Anterior cingulate cortex (tissue), 58 donors: ENCODE data around the gene HERC2.

Experiments
- DNase-seq, 58 donors: peaks; one replicate each; lab custom pipeline; 2025; lab: John Stamatoyannopoulos, UW

Gene HERC2

GRCh38 chr15:28103831-28104230 lies 218.1 kb downstream of the HERC2 start:
- DNase-seq: no peak

- no peak for DNase-seq
Observed at GRCh38 chr15:28101983-28102441, 220.0 kb downstream of the HERC2 start.

- no peak for DNase-seq
Observed at GRCh38 chr15:28101201-28101600, 220.8 kb downstream of the HERC2 start.

GRCh38 chr15:28100516-28101195 lies 221.3 kb downstream of the HERC2 start:
- no peak for DNase-seq

- no peak for DNase-seq
Observed at GRCh38 chr15:28099555-28100140, 222.3 kb downstream of the HERC2 start.

GRCh38 chr15:28098766-28099554 lies 223.0 kb downstream of the HERC2 start, which contains the start of gene OCA2:
TSS of gene OCA2 (minus strand) at chr15:28099315. CDS start at chr15:28081874, 17,441 bp downstream.
- peak in 2 of 58 donors; percentile 20 to 39 for DNase-seq

GRCh38 chr15:28098360-28098765 lies 223.6 kb downstream of the HERC2 start:
- DNase-seq: no peak

GRCh38 chr15:28097656-28098359 lies 224.2 kb downstream of the HERC2 start:
- no peak for DNase-seq

GRCh38 chr15:28096670-28097431 lies 225.1 kb downstream of the HERC2 start:
- DNase-seq: no peak

GRCh38 chr15:28096411-28096669 lies 225.6 kb downstream of the HERC2 start:
- no peak for DNase-seq

GRCh38 chr15:28094732-28095521 lies 227.1 kb downstream of the HERC2 start:
- no peak for DNase-seq

GRCh38 chr15:28093752-28094535 lies 228.0 kb downstream of the HERC2 start:
- DNase-seq: no peak

GRCh38 chr15:28091313-28091712 lies 230.7 kb downstream of the HERC2 start:
- DNase-seq: no peak

- no peak for DNase-seq
Observed at GRCh38 chr15:28086175-28086703, 235.7 kb downstream of the HERC2 start.

GRCh38 chr15:28085489-28086174 lies 236.3 kb downstream of the HERC2 start:
- DNase-seq: peak in 1 of 58 donors; percentile 36

- no peak for DNase-seq
Observed at GRCh38 chr15:28084547-28084946, 237.4 kb downstream of the HERC2 start.

GRCh38 chr15:28082891-28083684 lies 238.9 kb downstream of the HERC2 start:
- DNase-seq: no peak
